SK-N-SH treated with all-trans-retinoic acid at 6 μM for 48 hours (cell line): ENCODE results near the gene PRR5L.

ENCODE experiments used
- ATAC-seq: fragments of 200-7000 bp; cut with Tn5 transposase; 3 replicates; pipeline ENCODE4 v1.9.1; 2020; ENCODE audit warnings: mild to moderate bottlenecking, moderate library complexity
- ARNTL ChIP-seq: fragments of 450-650 bp; formaldehyde crosslinking; IDR thresholded peaks from 2 replicates; pipeline ENCODE4 v1.5.0; 2020; ENCODE audit warnings: low read depth, mild to moderate bottlenecking, moderate library complexity, borderline replicate concordance
- BACH2 ChIP-seq: fragments of 250-450 bp; sonication (Bioruptor Pico); IDR thresholded peaks from 2 replicates; pipeline ENCODE4 v1.9.0; 2021; ENCODE audit warnings: mild to moderate bottlenecking, borderline replicate concordance
- CREB5 ChIP-seq: fragments of 250-450 bp; sonication (Bioruptor Pico); IDR thresholded peaks from 2 replicates; pipeline ENCODE4 v1.5.1; 2020; ENCODE audit warnings: low read depth, mild to moderate bottlenecking, moderate library complexity
- CSDC2 ChIP-seq: fragments of 250-450 bp; sonication (Bioruptor Pico); IDR thresholded peaks from 2 replicates; pipeline ENCODE4 v1.5.0; 2020; ENCODE audit warnings: mild to moderate bottlenecking, moderate library complexity
- CSRNP3 ChIP-seq: fragments of 250-450 bp; sonication (Bioruptor Pico); IDR thresholded peaks from 2 replicates; pipeline ENCODE4 v1.5.1; 2021; ENCODE audit warnings: mild to moderate bottlenecking, moderate library complexity
- ESRRG ChIP-seq: fragments of 250-450 bp; sonication (Bioruptor Pico); IDR thresholded peaks from 2 replicates; pipeline ENCODE4 v1.6.1; 2021; ENCODE audit warnings: mild to moderate bottlenecking
- ISL1 ChIP-seq: fragments of 250-450 bp; sonication (Bioruptor Pico); IDR thresholded peaks from 2 replicates; pipeline ENCODE4 v2.1.2; 2022; ENCODE audit warnings: mild to moderate bottlenecking, moderate library complexity
- OSR1 ChIP-seq: fragments of 250-450 bp; sonication (Bioruptor Pico); IDR thresholded peaks from 2 replicates; pipeline ENCODE4 v1.8.0; 2022; ENCODE audit warnings: moderate library complexity, mild to moderate bottlenecking, inconsistent platforms
- PATZ1 ChIP-seq: fragments of 250-450 bp; sonication (Bioruptor Pico); IDR thresholded peaks from 2 replicates; pipeline ENCODE4 v1.8.0; 2020; ENCODE audit warnings: mild to moderate bottlenecking, moderate library complexity, borderline replicate concordance
- PPARA ChIP-seq: fragments of 250-450 bp; sonication (Bioruptor Pico); IDR thresholded peaks from 2 replicates; pipeline ENCODE4 v1.5.0; 2020; ENCODE audit warnings: mild to moderate bottlenecking, borderline replicate concordance
- RARB ChIP-seq: fragments of 250-450 bp; sonication (Bioruptor Pico); IDR thresholded peaks from 2 replicates; pipeline ENCODE4 v1.8.0; 2021; ENCODE audit warnings: mild to moderate bottlenecking, moderate library complexity
- SNAI2 ChIP-seq: fragments of 250-450 bp; sonication (Bioruptor Pico); IDR thresholded peaks from 2 replicates; pipeline ENCODE4 v1.5.0; 2020; ENCODE audit warnings: mild to moderate bottlenecking, moderate library complexity
- TCF4 ChIP-seq: fragments of 250-450 bp; sonication (Bioruptor Pico); IDR thresholded peaks from 2 replicates; pipeline ENCODE4 v1.8.0; 2021; ENCODE audit warnings: mild to moderate bottlenecking, moderate library complexity, borderline replicate concordance
- TOX ChIP-seq: fragments of 250-450 bp; sonication (Bioruptor Pico); IDR thresholded peaks from 2 replicates; pipeline ENCODE4 v1.8.0; 2021; ENCODE audit warnings: mild to moderate bottlenecking, moderate library complexity, borderline replicate concordance
- ZC3H10 ChIP-seq: fragments of 250-450 bp; sonication (Bioruptor Pico); IDR thresholded peaks from 2 replicates; pipeline ENCODE4 v1.5.1; 2021; ENCODE audit warnings: mild to moderate bottlenecking, moderate library complexity
- ZFP3 ChIP-seq: fragments of 250-450 bp; sonication (Bioruptor Pico); IDR thresholded peaks from 2 replicates; pipeline ENCODE4 v1.5.0; 2020; ENCODE audit warnings: mild to moderate bottlenecking, moderate library complexity
- ZFP30 ChIP-seq: fragments of 450-650 bp; formaldehyde crosslinking; IDR thresholded peaks from 2 replicates; pipeline ENCODE4 v1.5.0; 2022; ENCODE audit warnings: mild to moderate bottlenecking, moderate library complexity
- ZNF565 ChIP-seq: fragments of 450-650 bp; formaldehyde crosslinking; conservative IDR thresholded peaks from 2 replicates; pipeline ENCODE4 v1.5.0; 2020; ENCODE audit warnings: low read depth, mild to moderate bottlenecking, moderate library complexity
- ZNF70 ChIP-seq: fragments of 450-650 bp; formaldehyde crosslinking; IDR thresholded peaks from 2 replicates; pipeline ENCODE4 v1.5.0; 2020; ENCODE audit warnings: mild to moderate bottlenecking, moderate library complexity
- ZNF8 ChIP-seq: fragments of 450-650 bp; formaldehyde crosslinking; IDR thresholded peaks from 2 replicates; pipeline ENCODE4 v1.5.0; 2020; ENCODE audit warnings: mild to moderate bottlenecking, moderate library complexity

The PRR5L gene

GRCh38 chr11:36375353-36376008 lies 79.4 kb downstream of the PRR5L start:
- no peak for ATAC-seq
- no peak for TF ChIP-seq RARB (CRISPR knock-in tag)
- TF ChIP-seq ZFP30 (CRISPR knock-in tag) = no peak
- no peak for TF ChIP-seq ESRRG (CRISPR knock-in tag)
- no peak for TF ChIP-seq TOX (CRISPR knock-in tag)
- TF ChIP-seq ARNTL (CRISPR knock-in tag) = no peak
- no peak for TF ChIP-seq OSR1 (CRISPR knock-in tag)
- TF ChIP-seq ZFP3 = no peak
- TF ChIP-seq SNAI2 (CRISPR knock-in tag) = no peak
- no peak for TF ChIP-seq TCF4 (CRISPR knock-in tag)
- TF ChIP-seq PATZ1 = no peak
- no peak for TF ChIP-seq ZC3H10 (CRISPR knock-in tag)
- no peak for TF ChIP-seq ZNF565 (CRISPR knock-in tag)

- ATAC-seq = peak; percentile 45
- no peak for TF ChIP-seq ZFP30 (CRISPR knock-in tag)
- no peak for TF ChIP-seq PPARA (CRISPR knock-in tag)
- no peak for TF ChIP-seq ZNF70
- TF ChIP-seq TCF4 (CRISPR knock-in tag) = no peak
- TF ChIP-seq ZC3H10 (CRISPR knock-in tag) = no peak
- TF ChIP-seq BACH2 (CRISPR knock-in tag) = no peak
- TF ChIP-seq SNAI2 (CRISPR knock-in tag) = no peak
- no peak for TF ChIP-seq RARB (CRISPR knock-in tag)
- no peak for TF ChIP-seq ISL1 (CRISPR knock-in tag)
- TF ChIP-seq PATZ1 = no peak
- no peak for TF ChIP-seq CSRNP3 (CRISPR knock-in tag)
- TF ChIP-seq CREB5 = no peak
- TF ChIP-seq CSDC2 = no peak
- TF ChIP-seq ESRRG (CRISPR knock-in tag) = no peak
Observed at GRCh38 chr11:36376009-36376887, 80.2 kb downstream of the PRR5L start.

- TF ChIP-seq TCF4 (CRISPR knock-in tag) = no peak
- no peak for TF ChIP-seq SNAI2 (CRISPR knock-in tag)
- TF ChIP-seq ZNF565 (CRISPR knock-in tag) = no peak
- no peak for TF ChIP-seq BACH2 (CRISPR knock-in tag)
- no peak for TF ChIP-seq ZC3H10 (CRISPR knock-in tag)
- TF ChIP-seq PPARA (CRISPR knock-in tag) = no peak
- TF ChIP-seq ZFP3 = no peak
- no peak for TF ChIP-seq ZNF8
- ATAC-seq = peak; percentile 81
Observed at GRCh38 chr11:36376888-36377758, 81.0 kb downstream of the PRR5L start.
